ACC112 (cell line): ENCODE results near the gene TRAPPC12.
A peak's percentile ranks its signal among the peaks of the same experiment; 100 is the strongest.

Experiments
- H2AFZ ChIP-seq: fragments of 200-600 bp; sonication (generic); one replicate; pipeline ENCODE4 v1.6.0; 2017; ENCODE audit warnings: antibody characterized with exemption, low read length; ENCODE audit not compliant: unreplicated experiment
- H3K27ac ChIP-seq: fragments of 200-600 bp; sonication (generic); 2 replicates; pipeline ENCODE4 v1.5.1; 2014; ENCODE audit warnings: low read depth, mild to moderate bottlenecking, antibody characterized with exemption, low read length, moderate library complexity
- H3K27me3 ChIP-seq: fragments of 200-600 bp; sonication (generic); 2 replicates; pipeline ENCODE4 v1.6.1; 2014; ENCODE audit warnings: mild to moderate bottlenecking, antibody characterized with exemption, low read length, moderate library complexity, mixed read lengths; ENCODE audit not compliant: insufficient read depth
- H3K36me3 ChIP-seq: fragments of 200-600 bp; sonication (generic); 2 replicates; pipeline ENCODE4 v1.6.1; 2016; ENCODE audit warnings: mild to moderate bottlenecking, antibody characterized with exemption, low read length, moderate library complexity, mixed read lengths; ENCODE audit not compliant: insufficient read depth
- H3K4me1 ChIP-seq: fragments of 200-600 bp; sonication (generic); one replicate; pipeline ENCODE4 v1.6.1; 2016; ENCODE audit warnings: low read length, mixed read lengths; ENCODE audit not compliant: insufficient read depth, unreplicated experiment, control insufficient read depth
- H3K4me3 ChIP-seq: fragments of 200-600 bp; sonication (generic); 2 replicates; pipeline ENCODE4 v1.5.1; 2014; ENCODE audit warnings: mild to moderate bottlenecking, low read depth, low read length
- H3K79me2 ChIP-seq: fragments of 200-600 bp; sonication (generic); one replicate; pipeline ENCODE4 v1.6.0; 2016; ENCODE audit warnings: low read length; ENCODE audit not compliant: control insufficient read depth, unreplicated experiment, insufficient read depth

TRAPPC12 gene

DNA sequence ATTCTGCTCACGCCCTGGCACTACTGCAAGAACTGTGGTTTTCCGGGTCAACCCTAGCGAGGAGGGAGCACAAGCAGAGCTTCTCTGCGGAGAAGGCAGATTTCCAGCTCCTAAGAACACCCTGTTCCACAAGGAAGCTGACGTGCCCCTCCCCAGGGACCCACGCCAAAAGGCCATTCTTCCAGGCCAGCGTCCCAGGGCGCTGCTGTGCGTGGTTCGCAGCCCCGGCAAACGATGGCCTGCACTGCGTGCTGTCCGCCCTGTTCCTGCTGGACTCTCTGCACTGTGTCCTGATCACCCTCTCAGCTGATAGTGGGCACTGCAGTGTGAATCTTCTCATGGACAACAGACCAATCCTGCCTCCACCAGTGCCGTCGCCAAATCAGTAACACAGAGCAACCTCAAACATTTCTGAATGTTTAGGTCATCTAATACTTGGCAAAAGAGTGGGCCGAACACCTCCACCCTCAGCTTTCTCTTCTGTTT is 90.7 kb downstream of the TRAPPC12 start:
- H3K27me3 ChIP-seq = no peaks in the 10 kb centered on the region
- H2AFZ ChIP-seq = peak overlapping the region; percentile 20
- peak overlapping the region; percentile 28 for H3K4me3 ChIP-seq
- peak overlapping the region; percentile 98 for H3K27ac ChIP-seq
- no peaks in the 10 kb centered on the region for H3K79me2 ChIP-seq
- peaks cover 18% of the 10 kb centered on the region; the same call in 1 of the 2 replicates for H3K36me3 ChIP-seq
- peaks cover 48% of the 10 kb centered on the region for H3K4me1 ChIP-seq

DNA sequence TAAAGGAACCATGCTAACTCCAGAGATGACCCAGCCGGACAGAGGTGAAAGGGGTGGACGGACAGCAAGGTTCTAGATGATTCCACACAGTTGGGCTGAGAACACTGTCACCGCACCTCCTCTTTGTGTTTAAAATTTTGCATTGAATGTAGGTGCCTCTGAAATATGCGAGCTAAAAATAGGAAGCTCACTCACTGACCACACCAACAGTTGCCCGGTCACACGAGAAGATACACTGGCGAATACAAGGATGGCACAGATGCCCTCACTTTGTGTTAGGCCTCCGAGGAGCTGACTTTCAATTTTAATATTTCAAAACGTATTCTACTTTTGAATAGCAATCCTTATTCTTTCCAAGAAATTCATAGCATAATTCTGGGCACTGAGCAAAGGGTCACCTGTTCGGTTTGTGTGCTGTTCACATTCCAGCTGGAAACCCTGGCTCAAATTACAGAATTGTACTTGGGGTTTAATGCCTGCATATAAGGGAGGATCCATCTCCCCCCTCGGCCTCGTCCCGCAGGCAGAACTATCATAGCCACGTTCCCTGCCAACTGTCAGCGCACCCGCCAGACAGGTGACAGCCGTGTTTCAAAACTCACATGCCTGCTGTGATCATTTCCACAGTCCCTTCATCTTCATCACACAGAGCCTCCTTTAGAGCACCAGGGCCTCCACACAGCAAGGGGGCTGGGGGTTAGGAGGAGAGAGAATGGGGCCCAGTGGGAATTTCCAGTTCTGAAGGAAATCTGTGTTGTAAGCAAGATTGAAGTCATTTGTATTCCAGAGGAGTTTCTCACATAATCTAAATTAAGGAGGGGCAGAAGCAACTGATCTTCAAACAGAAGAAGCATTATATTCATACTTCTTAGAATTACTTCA is 91.6 kb downstream of the TRAPPC12 start:
- Histone ChIP-seq H3K4me3 (peak overlapping the region; percentile 28), H3K36me3 (peaks cover 18% of the 10 kb centered on the region; the same call in 1 of the 2 replicates)

GRCh38 chr2:3472296-3472695 is 92.8 kb downstream of the TRAPPC12 start:
- Histone ChIP-seq H3K4me3 (no peak overlapping the region), H3K4me1 (peaks cover 30% of the 10 kb centered on the region), H3K27me3 (no peaks in the 10 kb centered on the region), H2AFZ (no peak overlapping the region), H3K79me2 (no peaks in the 10 kb centered on the region), H3K36me3 (peaks cover 17% of the 10 kb centered on the region; the same call in 1 of the 2 replicates), H3K27ac (no peak overlapping the region)

More for the DNA sequence above, 91.6 kb downstream of the TRAPPC12 start:
- Histone ChIP-seq H2AFZ (no peak overlapping the region), H3K27me3 (no peaks in the 10 kb centered on the region), H3K79me2 (no peaks in the 10 kb centered on the region), H3K27ac (peak overlapping the region; percentile 98), H3K4me1 (peaks cover 40% of the 10 kb centered on the region)

- peaks cover 12% of the 10 kb centered on the region; the same call in 1 of the 2 replicates for H3K36me3 ChIP-seq
- H3K4me1 ChIP-seq = peaks cover 30% of the 10 kb centered on the region
- no peak overlapping the region for H2AFZ ChIP-seq
- H3K27me3 ChIP-seq = no peaks in the 10 kb centered on the region
- H3K4me3 ChIP-seq = no peak overlapping the region
- H3K27ac ChIP-seq = no peak overlapping the region
- H3K79me2 ChIP-seq = no peaks in the 10 kb centered on the region
Measured at GRCh38 chr2:3472966-3473365, 93.5 kb downstream of the TRAPPC12 start.

- Histone ChIP-seq H3K79me2 (no peaks in the 10 kb centered on the region), H3K36me3 (no peaks in the 10 kb centered on the region)
Measured at GRCh38 chr2:3475771-3476170, 96.3 kb downstream of the TRAPPC12 start.

GRCh38 chr2:3476321-3476984 is 97.0 kb downstream of the TRAPPC12 start:
- Histone ChIP-seq H2AFZ (no peak overlapping the region), H3K27me3 (no peaks in the 10 kb centered on the region)

More at GRCh38 chr2:3475771-3476170, 96.3 kb downstream of the TRAPPC12 start:
- Histone ChIP-seq H3K4me1 (peaks cover 11% of the 10 kb centered on the region), H2AFZ (no peak overlapping the region), H3K4me3 (no peak overlapping the region), H3K27ac (no peak overlapping the region), H3K27me3 (no peaks in the 10 kb centered on the region)

DNA sequence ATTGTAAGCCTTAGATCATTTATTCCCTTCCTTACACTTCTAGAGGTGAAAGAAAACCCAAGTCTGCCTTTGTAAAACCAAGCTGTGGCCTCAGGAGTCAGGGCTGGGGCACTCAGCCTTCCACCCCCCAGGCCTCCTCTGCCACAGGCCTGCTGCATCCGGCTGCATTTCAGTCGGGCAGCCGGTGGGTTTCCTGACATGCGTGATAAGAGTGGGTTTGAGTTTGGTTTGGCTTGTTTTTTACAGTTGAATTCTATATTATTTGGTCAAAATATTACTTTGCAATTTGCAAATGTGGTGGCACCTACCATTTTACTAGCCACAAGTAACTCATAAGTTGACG is 97.5 kb downstream of the TRAPPC12 start:
- H3K27me3 ChIP-seq = no peaks in the 10 kb centered on the region
- no peaks in the 10 kb centered on the region for H3K36me3 ChIP-seq
- H3K4me1 ChIP-seq = no peaks in the 10 kb centered on the region
- no peaks in the 10 kb centered on the region for H3K79me2 ChIP-seq
- H2AFZ ChIP-seq = no peak overlapping the region
- no peak overlapping the region for H3K4me3 ChIP-seq
- H3K27ac ChIP-seq = no peak overlapping the region

More at GRCh38 chr2:3476321-3476984, 97.0 kb downstream of the TRAPPC12 start:
- Histone ChIP-seq H3K4me3 (no peak overlapping the region), H3K27ac (no peak overlapping the region), H3K36me3 (no peaks in the 10 kb centered on the region), H3K79me2 (no peaks in the 10 kb centered on the region), H3K4me1 (peaks cover 4% of the 10 kb centered on the region)

DNA sequence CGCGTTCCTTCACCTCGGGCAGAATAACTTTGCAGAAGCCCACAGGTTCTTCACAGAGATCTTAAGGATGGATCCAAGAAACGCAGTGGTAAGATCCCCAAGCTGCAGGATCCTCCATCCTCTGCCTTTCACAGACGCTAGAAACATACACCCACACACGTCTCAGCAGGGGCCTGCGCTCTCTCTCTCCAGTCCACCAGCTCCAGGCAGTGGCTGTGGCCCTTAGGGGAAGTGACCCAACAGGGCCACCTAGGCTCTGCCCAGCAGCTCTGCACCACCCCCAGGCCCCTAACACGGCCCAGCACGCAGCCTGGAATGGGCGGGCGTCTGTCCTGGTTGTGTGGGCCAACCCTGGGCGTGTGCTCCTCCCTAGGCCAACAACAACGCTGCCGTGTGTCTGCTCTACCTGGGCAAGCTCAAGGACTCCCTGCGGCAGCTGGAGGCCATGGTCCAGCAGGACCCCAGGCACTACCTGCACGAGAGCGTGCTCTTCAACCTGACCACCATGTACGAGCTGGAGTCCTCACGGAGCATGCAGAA is 99.4 kb downstream of the TRAPPC12 start:
- Histone ChIP-seq H3K4me1 (no peaks in the 10 kb centered on the region), H3K27me3 (no peaks in the 10 kb centered on the region), H3K79me2 (no peaks in the 10 kb centered on the region), H3K4me3 (no peak overlapping the region), H3K36me3 (no peaks in the 10 kb centered on the region), H3K27ac (no peak overlapping the region), H2AFZ (no peak overlapping the region)

DNA sequence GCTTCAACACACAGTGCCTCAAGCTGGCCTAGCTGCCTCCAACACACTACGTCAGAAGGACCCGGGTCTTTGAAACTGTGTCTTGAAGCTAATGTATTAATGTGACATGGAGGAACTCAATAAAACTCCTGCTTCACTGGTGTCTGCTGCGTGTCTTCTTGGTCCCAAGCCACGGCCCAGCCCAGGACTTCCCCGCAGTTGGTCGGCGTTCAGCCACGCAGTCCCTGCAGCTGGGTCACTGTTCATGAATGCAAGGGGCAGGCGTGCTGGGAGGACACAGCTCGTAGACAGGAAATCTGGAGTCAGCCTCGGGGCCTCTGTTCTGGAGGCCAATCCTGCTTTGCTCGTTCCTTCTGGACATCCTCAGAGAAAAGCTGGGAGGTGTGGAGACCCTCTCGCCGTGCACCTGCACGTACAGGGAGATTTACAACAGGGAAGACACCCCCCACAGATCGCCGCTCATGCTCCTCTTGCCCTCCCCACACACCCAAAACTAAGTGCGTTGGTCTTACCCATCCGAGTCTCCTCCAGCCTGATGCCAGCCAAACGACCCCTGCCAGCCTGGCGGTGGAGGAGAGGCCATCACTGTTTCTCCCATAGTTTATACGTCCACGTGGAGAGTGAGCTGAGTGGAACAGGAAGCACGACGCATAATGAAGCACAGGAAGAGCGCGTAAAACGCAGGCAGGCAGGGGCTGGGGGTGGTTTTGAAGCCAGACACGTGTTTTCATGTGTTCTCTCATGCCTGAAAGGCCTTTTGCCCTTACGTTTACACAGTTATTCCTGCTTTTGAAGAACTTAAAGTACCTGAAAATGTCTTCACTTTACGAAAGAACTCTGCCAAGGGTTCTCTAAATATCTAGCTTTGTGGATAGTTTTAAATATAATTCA is 100.2 kb downstream of the TRAPPC12 start:
- no peak overlapping the region for H3K4me3 ChIP-seq
- H3K36me3 ChIP-seq = no peaks in the 10 kb centered on the region
- H3K27me3 ChIP-seq = no peaks in the 10 kb centered on the region
- no peak overlapping the region for H3K27ac ChIP-seq
- H2AFZ ChIP-seq = no peak overlapping the region
- H3K4me1 ChIP-seq = no peaks in the 10 kb centered on the region
- no peaks in the 10 kb centered on the region for H3K79me2 ChIP-seq
